Naive thymus-derived CD4-positive, alpha-beta T cell (primary cell): Measurements from ENCODE around the gene ACTA2. TPM values are rescaled to one million over a fixed set of nuclear protein-coding genes. Genes with fewer than 3 reads are reported as not detected.
A peak's percentile ranks its signal among the peaks of the same experiment; 100 is the strongest.

Source experiments
- ATAC-seq: fragments of 150-1000 bp; cut with Tn5 transposase; 2 replicates; pipeline ENCODE4 v1.10.0; 2021; ENCODE audit warnings: mild to moderate bottlenecking, moderate library complexity
- CTCF ChIA-PET: fragments of 350-600 bp; sonication (Branson Sonifier 250); formaldehyde crosslinking; loops from one replicate; lab custom pipeline; 2021; ENCODE audit warnings: antibody characterized with exemption; lab: Charles Lee
- POLR2A ChIA-PET: fragments of 350-600 bp; sonication (Branson Sonifier 250); formaldehyde crosslinking; loops from one replicate; lab custom pipeline; 2021; ENCODE audit warnings: antibody characterized with exemption, inconsistent platforms; lab: Charles Lee
- DNase-seq, 9 donors: peaks; one replicate each; pipeline versions ENCODE4 v3.0.0 to v3.0.0-alpha.2; 2020 to 2022; ENCODE audit warnings: mixed read lengths in 1 of 9
- H3K27ac ChIP-seq: one replicate; pipeline ENCODE4 v1.7.0; 2013; ENCODE audit warnings: mild to moderate bottlenecking, low read depth, low read length, moderate library complexity
- H3K27me3 ChIP-seq, 2 donors: one replicate each; pipeline ENCODE4 v1.7.0; 2013; ENCODE audit warnings: low read length in 2 of 2, mild to moderate bottlenecking in 2 of 2, moderate library complexity in 2 of 2; ENCODE audit not compliant: control insufficient read depth in 2 of 2, insufficient read depth in 2 of 2
- H3K36me3 ChIP-seq, 3 experiments: 1 replicate in 2 of 3; 2 replicates in 1 of 3; pipeline ENCODE4 v1.7.0; 2013; ENCODE audit warnings: low read length in 3 of 3, mild to moderate bottlenecking in 3 of 3, moderate library complexity in 1 of 3; ENCODE audit not compliant: insufficient read depth in 3 of 3, control insufficient read depth in 2 of 3
- H3K4me1 ChIP-seq, 2 donors: one replicate each; pipeline ENCODE4 v1.7.0; 2013; ENCODE audit warnings: low read length in 2 of 2, mild to moderate bottlenecking in 2 of 2, moderate library complexity in 1 of 2; ENCODE audit not compliant: control insufficient read depth in 2 of 2, insufficient read depth in 2 of 2
- H3K4me3 ChIP-seq: 2 replicates; pipeline ENCODE4 v1.7.0; 2013; ENCODE audit warnings: mild to moderate bottlenecking, low read length
- H3K9me3 ChIP-seq, 3 experiments: 1 replicate in 2 of 3; 2 replicates in 1 of 3; pipeline ENCODE4 v1.7.0; 2013; ENCODE audit warnings: low read length in 3 of 3; ENCODE audit not compliant: control insufficient read depth in 2 of 3
- H3K27ac Mint-ChIP-seq, 9 donors: one replicate each; pipeline ENCODE4 v1.8.0; 2020 to 2022; ENCODE audit warnings: mixed read lengths in 9 of 9, mild to moderate bottlenecking in 8 of 9, moderate library complexity in 5 of 9, inconsistent platforms in 2 of 9
- H3K27me3 Mint-ChIP-seq, 5 donors: one replicate each; pipeline ENCODE4 v1.8.0; 2021 to 2022; ENCODE audit warnings: mixed read lengths in 5 of 5, mild to moderate bottlenecking in 1 of 5
- H3K36me3 Mint-ChIP-seq, 5 donors: one replicate each; pipeline ENCODE4 v1.8.0; 2020 to 2022; ENCODE audit warnings: mixed read lengths in 5 of 5, mild to moderate bottlenecking in 3 of 5, inconsistent platforms in 1 of 5
- H3K4me1 Mint-ChIP-seq, 7 donors: one replicate each; pipeline ENCODE4 v1.8.0; 2020 to 2022; ENCODE audit warnings: mixed read lengths in 7 of 7, mild to moderate bottlenecking in 3 of 7, inconsistent platforms in 1 of 7
- H3K4me3 Mint-ChIP-seq, 10 donors: one replicate each; pipeline ENCODE4 v1.8.0; 2020 to 2022; ENCODE audit warnings: mild to moderate bottlenecking in 10 of 10, mixed read lengths in 10 of 10, moderate library complexity in 6 of 10, inconsistent platforms in 2 of 10
- H3K9me3 Mint-ChIP-seq, 11 donors: one replicate each; pipeline ENCODE4 v1.8.0; 2020 to 2022; ENCODE audit warnings: mixed read lengths in 11 of 11, mild to moderate bottlenecking in 4 of 11, inconsistent platforms in 1 of 11, moderate library complexity in 1 of 11
- intact Hi-C, 2 donors: fragments of 100-400 bp; cut with micrococcal nuclease; formaldehyde crosslinking; loops; one replicate each; pipeline ENCODE4 v1.15.1; 2023
- polyA plus RNA-seq, 2 donors: library from polyadenylated mRNA; unstranded; fragments of 300-500 nt; fragmentation: Illumina TruSeq; gene quantifications; one replicate each; pipeline ENCODE4 v1.2.3, GENCODE V29; 2021
- total RNA-seq, 6 experiments: library from RNA in 5 of 6; stranded (reverse) in 5 of 6; gene quantifications; 1 replicate in 5 of 6; 2 replicates in 1 of 6; pipeline ENCODE4 v1.2.3 and lab custom pipeline; 2021 to 2026

Gene ACTA2
- total and polyA plus RNA-seq, 7 experiments from 2014 or later, result 0.56 to 12.0 (median 1.3) TPM

DNA sequence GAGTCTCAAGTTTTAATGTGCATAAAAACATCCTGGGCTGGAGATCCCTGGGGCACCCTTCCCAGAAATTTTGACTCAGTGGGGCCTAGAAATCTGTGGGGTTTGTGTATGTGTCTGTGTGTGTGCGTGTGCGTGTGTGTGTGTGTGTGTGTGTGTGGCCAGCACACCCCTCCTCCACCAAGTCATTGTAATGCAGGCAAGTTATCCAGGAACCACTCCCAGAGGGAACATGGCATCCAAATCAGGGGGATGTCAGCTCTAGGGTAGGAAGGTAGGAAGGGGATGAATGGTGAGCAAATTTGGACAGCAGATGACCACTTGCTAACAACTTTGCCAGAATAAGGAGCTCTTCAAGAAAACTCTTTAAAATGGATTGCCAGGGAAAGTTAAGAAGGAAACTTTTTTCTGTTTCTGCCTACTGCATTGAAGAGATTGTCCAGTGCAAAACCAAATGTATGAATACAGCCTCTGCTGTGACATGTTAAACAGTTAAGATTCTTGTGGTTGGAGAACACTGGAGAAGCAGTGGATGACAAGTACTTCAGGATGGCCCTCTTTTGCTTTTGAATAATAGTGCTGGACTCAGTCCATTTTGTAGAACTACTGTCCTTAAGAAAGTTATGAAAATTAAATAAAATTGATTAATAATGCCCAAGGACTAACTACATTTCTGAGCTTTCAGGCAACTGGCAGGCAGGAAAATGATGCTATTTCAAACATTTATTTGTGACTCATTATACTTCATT lies 60.2 kb downstream of the ACTA2 start:
- peak overlapping the region in 2 of 10 donors; percentile 4 to 33 for H3K4me3 Mint-ChIP-seq
- H3K36me3 ChIP-seq, result peaks cover 0 to 5% (median 5%) of the 10 kb centered on the region in 3 experiments
- no peak overlapping the region for H3K4me3 ChIP-seq
- no peaks in the 10 kb centered on the region for H3K9me3 Mint-ChIP-seq
- intact Hi-C loops, result no loop called here
- H3K4me1 ChIP-seq, result peaks cover 25 to 31% of the 10 kb centered on the region in 2 donors
- H3K27ac ChIP-seq, result no peak overlapping the region
- H3K9me3 ChIP-seq, result no peaks in the 10 kb centered on the region
- H3K36me3 Mint-ChIP-seq, result peaks cover 0 to 23% (median 7%) of the 10 kb centered on the region in 5 donors
- DNase-seq, result no peak
- H3K27me3 Mint-ChIP-seq, result no peaks in the 10 kb centered on the region
- no peaks in the 10 kb centered on the region for H3K27me3 ChIP-seq
- H3K4me1 Mint-ChIP-seq, result peaks cover 36 to 86% (median 71%) of the 10 kb centered on the region in 7 donors
- ChIA-PET CTCF (interaction anchor here (1.0 kb wide), 1 partner anchor 42 kb away, joined by 5 read pairs; no protein-coding TSS in a partner anchor), POLR2A (interaction anchor here (1.5 to 2.0 kb wide), 2 partner anchors 12 to 17 kb away, joined by 4 read pairs; partner anchors contain the start of gene STAMBPL1)
- no peak for ATAC-seq
- peak overlapping the region in 5 of 9 donors; percentile 25 to 72 (median 38) for H3K27ac Mint-ChIP-seq

DNA sequence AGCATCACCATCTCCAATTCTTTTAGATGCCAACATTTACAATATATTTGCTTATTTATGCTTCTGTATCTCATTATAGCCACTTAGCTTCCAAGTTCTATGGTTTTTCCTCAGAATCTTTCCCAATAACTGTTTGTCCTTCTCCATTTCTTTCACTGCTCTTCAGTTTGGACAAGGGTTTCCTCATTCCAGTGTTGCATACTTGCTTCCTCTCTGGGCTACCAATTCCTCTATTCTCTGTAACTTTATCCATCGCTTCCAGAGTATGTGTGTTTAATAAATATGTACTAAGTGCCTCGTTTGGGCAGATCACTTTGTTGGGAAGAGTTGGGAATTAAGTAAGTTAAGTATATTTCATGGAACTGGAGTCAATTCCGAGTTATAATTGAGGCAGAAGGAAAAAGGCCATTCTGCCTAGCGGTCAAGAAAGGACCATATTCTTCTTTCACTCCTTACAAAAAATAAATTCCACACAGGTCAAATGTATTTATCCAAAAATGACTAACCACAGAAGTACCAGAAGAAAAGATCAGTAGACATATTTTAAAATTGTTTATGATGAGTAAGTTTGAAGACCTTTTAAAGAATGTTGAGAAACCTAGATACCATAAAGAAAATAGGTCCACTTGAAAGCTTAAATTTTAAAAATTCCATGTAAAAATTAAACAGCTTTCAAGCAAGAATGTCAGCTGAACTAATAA lies 61.7 kb downstream of the ACTA2 start:
- Mint-ChIP-seq H3K4me1 (peaks cover 28 to 86% (median 69%) of the 10 kb centered on the region in 7 donors), H3K27ac (peak overlapping the region in 2 of 9 donors; percentile 32 to 43), H3K36me3 (peaks cover 0 to 15% (median 2%) of the 10 kb centered on the region in 5 donors), H3K4me3 (no peak overlapping the region), H3K9me3 (no peaks in the 10 kb centered on the region), H3K27me3 (no peaks in the 10 kb centered on the region)
- H3K4me3 ChIP-seq, result no peak overlapping the region
- POLR2A ChIA-PET, result interaction anchor here (1.4 to 2.0 kb wide), 3 partner anchors 11 to 19 kb away, joined by 4 read pairs; partner anchors contain the start of gene STAMBPL1
- DNase-seq (no peak), ATAC-seq (no peak)
- no peaks in the 10 kb centered on the region for H3K9me3 ChIP-seq
- H3K36me3 ChIP-seq, result peaks cover 0 to 5% (median 5%) of the 10 kb centered on the region in 3 experiments
- CTCF ChIA-PET, result interaction anchor here (1.4 kb wide), 1 partner anchor 43 kb away, joined by 3 read pairs; no protein-coding TSS in a partner anchor
- no peak overlapping the region for H3K27ac ChIP-seq
- H3K27me3 ChIP-seq, result no peaks in the 10 kb centered on the region
- intact Hi-C loops, result no loop called here
- H3K4me1 ChIP-seq, result peaks cover 14 to 28% of the 10 kb centered on the region in 2 donors

DNA sequence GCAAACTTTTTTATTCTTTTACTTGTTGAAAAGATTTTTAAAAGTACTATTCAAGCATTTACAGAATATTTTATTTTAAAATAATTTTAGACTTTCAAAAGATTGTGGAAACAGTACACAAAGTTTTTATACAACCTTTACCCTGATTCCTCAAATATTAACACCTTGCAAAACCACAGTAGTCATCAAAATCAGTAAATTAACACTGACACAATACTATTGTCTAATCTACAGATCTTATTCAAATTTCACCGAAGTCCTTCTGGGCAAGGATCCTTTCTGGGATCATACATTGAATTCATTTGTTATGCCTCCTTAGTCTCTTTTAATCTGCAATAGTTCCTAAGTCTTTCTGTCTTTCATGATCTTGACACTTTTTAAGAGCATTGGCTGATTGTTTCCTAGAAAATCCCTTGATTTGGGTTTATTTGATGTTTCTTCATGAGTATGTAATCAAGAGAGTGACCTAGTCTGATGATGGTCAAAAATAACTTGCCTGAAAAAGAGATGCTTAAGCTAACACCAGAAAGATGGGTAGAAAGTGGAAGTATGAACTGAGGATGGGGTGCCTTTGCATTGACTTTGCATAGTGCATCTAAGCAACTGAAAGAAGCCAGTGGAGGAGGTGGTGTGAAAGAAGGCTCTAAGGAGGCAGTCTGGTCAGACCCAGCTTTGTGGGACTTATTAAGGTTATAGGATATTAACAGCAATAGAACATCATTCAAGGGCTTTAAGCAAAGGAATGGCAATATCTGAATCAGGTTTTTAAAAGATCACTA lies 62.8 kb downstream of the ACTA2 start:
- DNase-seq (no peak), ATAC-seq (no peak)
- H3K27ac ChIP-seq, result no peak overlapping the region
- H3K9me3 Mint-ChIP-seq, result no peaks in the 10 kb centered on the region
- no peak overlapping the region for H3K4me3 ChIP-seq
- H3K4me3 Mint-ChIP-seq, result peak overlapping the region in 3 of 10 donors; percentile 1 to 10 (median 7)
- no peaks in the 10 kb centered on the region for H3K9me3 ChIP-seq
- POLR2A ChIA-PET, result no interaction called here
- H3K27ac Mint-ChIP-seq, result peak overlapping the region in 1 of 9 donors; percentile 25
- CTCF ChIA-PET, result interaction anchor here (1.4 kb wide), 1 partner anchor 45 kb away, joined by 3 read pairs; no protein-coding TSS in a partner anchor
- peaks cover 14 to 39% of the 10 kb centered on the region in 2 donors for H3K4me1 ChIP-seq
- no peaks in the 10 kb centered on the region for H3K27me3 Mint-ChIP-seq
- no peaks in the 10 kb centered on the region for H3K27me3 ChIP-seq
- intact Hi-C loops, result loop anchor here in 1 of 2 donors (1.0 kb wide), 1 partner anchor 8 kb away; no protein-coding TSS in a partner anchor
- peaks cover 31 to 88% (median 73%) of the 10 kb centered on the region in 7 donors for H3K4me1 Mint-ChIP-seq
- peaks cover 0 to 14% (median 0%) of the 10 kb centered on the region in 5 donors for H3K36me3 Mint-ChIP-seq
- H3K36me3 ChIP-seq, result peaks cover 0 to 5% (median 5%) of the 10 kb centered on the region in 3 experiments

DNA sequence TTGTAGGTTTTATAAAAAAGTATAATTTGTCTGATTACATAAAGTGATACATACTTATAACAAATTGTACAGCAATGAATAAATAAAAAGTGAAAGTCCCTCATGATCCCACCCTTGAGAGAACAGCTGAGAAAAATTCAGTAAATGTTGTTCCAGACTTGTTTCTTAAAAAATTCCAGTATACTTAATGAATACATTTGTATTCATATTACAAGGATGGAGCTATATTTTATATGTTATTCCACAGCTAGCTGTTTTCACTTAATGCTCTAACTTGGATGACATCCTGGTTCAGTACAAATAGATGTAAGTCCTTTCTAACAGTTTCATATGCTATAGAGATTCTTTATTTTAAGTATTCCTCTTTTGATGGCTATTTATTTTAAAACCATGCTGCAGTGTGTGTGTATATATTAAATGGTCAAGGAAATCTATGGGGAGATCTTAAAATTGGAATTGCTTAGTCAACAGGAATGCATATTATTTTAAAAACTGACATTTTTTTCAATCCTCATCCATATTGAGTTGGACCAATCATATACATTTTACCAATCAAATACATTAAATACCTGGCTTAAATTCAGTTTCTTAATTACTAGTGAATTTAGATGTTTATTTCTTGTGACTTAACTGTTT lies 63.6 kb downstream of the ACTA2 start:
- Histone ChIP-seq H3K27me3 (no peaks in the 10 kb centered on the region), H3K27ac (no peak overlapping the region), H3K9me3 (no peaks in the 10 kb centered on the region), H3K36me3 (peaks cover 0 to 3% (median under 1%) of the 10 kb centered on the region in 3 experiments), H3K4me1 (peaks cover 18 to 45% of the 10 kb centered on the region in 2 donors), H3K4me3 (no peak overlapping the region)
- CTCF ChIA-PET, result interaction anchor here (1.2 kb wide), 1 partner anchor 53 kb away, joined by 3 read pairs; no protein-coding TSS in a partner anchor
- POLR2A ChIA-PET, result interaction anchor here (1.4 kb wide), 1 partner anchor 13 kb away, joined by 3 read pairs; no protein-coding TSS in a partner anchor
- Mint-ChIP-seq H3K27me3 (no peaks in the 10 kb centered on the region), H3K4me1 (peaks cover 33 to 90% (median 81%) of the 10 kb centered on the region in 7 donors), H3K36me3 (peaks cover 0 to 17% (median 0%) of the 10 kb centered on the region in 5 donors), H3K27ac (no peak overlapping the region), H3K9me3 (no peaks in the 10 kb centered on the region), H3K4me3 (no peak overlapping the region)
- ATAC-seq, result no peak
- intact Hi-C loops, result loop anchor here in 1 of 2 donors (1.0 kb wide), 2 partner anchors 8 to 11 kb away; no protein-coding TSS in a partner anchor
- no peak for DNase-seq

DNA sequence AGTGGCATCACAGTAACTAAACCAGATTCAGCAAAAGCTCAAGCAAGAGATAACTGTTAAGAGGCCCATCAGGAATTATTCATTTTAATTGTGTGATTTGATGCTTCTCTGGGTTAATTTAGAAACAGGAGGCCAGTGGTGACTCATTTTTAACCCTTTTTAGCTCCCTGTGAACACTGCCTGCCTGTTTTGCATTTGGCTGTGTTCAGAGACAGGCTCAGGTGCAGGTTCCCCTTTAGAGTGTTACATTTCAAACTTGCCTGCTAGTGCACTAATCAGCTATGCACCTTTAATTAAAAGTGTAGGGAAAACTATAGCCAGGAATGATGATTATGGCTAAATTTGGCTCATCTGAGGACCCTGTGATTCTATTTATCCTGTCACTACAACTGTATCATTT lies 66.0 kb downstream of the ACTA2 start:
- peak overlapping the region in 1 of 10 donors; percentile 14 for H3K4me3 Mint-ChIP-seq
- no peaks in the 10 kb centered on the region for H3K27me3 Mint-ChIP-seq
- no peak overlapping the region for H3K4me3 ChIP-seq
- ATAC-seq, result no peak
- peaks cover 47 to 97% (median 93%) of the 10 kb centered on the region in 7 donors for H3K4me1 Mint-ChIP-seq
- ChIA-PET CTCF (interaction anchor here (0.9 to 1.1 kb wide), 2 partner anchors 14 to 48 kb away, joined by 3 read pairs; no protein-coding TSS in a partner anchor), POLR2A (interaction anchor here (0.6 to 1.2 kb wide), 3 partner anchors 9 to 532 kb away, joined by 3 to 4 read pairs (median 4); no protein-coding TSS in a partner anchor)
- H3K27ac ChIP-seq, result no peak overlapping the region
- no peak overlapping the region for H3K27ac Mint-ChIP-seq
- H3K9me3 ChIP-seq, result no peaks in the 10 kb centered on the region
- no peaks in the 10 kb centered on the region for H3K27me3 ChIP-seq
- intact Hi-C loops, result no loop called here
- peaks cover 0 to 31% (median 4%) of the 10 kb centered on the region in 5 donors for H3K36me3 Mint-ChIP-seq
- H3K36me3 ChIP-seq, result no peaks in the 10 kb centered on the region
- H3K4me1 ChIP-seq, result peaks cover 35 to 65% of the 10 kb centered on the region in 2 donors
- no peaks in the 10 kb centered on the region for H3K9me3 Mint-ChIP-seq
- no peak for DNase-seq
